ENCODE results near the gene SPHK1.
A peak's percentile ranks its signal among the peaks of the same experiment; 100 is the strongest.

Gene SPHK1

DNA sequence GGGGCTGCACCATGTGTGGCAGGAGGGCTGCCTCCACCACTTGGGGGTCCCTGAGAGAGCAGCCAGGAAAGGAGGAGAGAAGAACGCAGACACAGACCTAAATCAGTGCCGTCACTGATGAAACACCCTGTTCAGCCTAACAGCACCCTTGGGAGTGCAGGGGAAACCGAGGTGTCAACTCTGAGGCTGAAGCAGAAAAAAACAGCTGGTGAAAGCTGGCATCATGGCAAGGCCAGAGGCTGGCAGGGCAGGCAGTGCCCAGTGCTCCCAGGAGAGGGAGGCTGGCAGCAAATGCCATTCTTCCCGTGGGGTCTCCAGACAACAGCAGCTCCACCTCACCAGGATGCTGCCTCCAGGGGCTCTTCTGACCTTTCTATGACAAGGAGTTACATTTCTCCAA, 23.1 kb downstream of the SPHK1 start:
- H3K4me3 ChIP-seq (replicated peaks in 1 of 2; ENCODE audit: low read depth in 2 of 2, low read length in 2 of 2), result no peak overlapping the region
- no peak for DNase-seq (ENCODE audit: low read depth in 2 of 2)
- no peak for TF ChIP-seq CTCF (IDR thresholded peaks at IDR 0.05; ENCODE audit: low read depth, low read length)

- DNase-seq (ENCODE audit: low read depth in 2 of 2), result peak; percentile 56 to 58
- H3K4me3 ChIP-seq (replicated peaks in 1 of 2; ENCODE audit: low read depth in 2 of 2, low read length in 2 of 2), result no peak overlapping the region
- TF ChIP-seq CTCF (IDR thresholded peaks at IDR 0.05; ENCODE audit: low read depth, low read length), result peak; percentile 87
Measured at GRCh38 chr17:76408037-76408849, 23.8 kb downstream of the SPHK1 start.

- no peak overlapping the region for H3K4me3 ChIP-seq (replicated peaks in 1 of 2; ENCODE audit: low read depth in 2 of 2, low read length in 2 of 2)
- no peak for TF ChIP-seq CTCF (IDR thresholded peaks at IDR 0.05; ENCODE audit: low read depth, low read length)
- no peak for DNase-seq (ENCODE audit: low read depth in 2 of 2)
Measured at GRCh38 chr17:76410328-76410965, 26.0 kb downstream of the SPHK1 start.

DNA sequence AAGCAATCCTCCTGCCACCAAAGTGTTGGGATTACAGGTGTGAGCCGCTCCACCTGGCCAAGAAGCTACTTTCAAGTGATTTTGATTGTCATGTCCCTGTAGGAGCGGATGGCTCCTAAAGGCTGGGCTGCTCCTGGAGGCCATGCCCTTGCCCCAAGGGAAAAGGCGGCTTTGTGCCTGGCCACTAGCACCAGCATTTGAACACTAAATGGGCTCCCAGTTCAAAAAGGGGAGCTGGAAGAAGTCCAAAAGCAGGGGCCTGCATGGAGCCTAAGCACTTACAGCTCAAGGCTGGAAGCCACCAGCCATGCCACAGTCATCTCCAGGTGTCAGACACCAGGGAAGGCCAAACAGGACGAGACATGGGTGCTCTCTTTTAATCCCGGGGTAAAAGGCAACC, 26.8 kb downstream of the SPHK1 start:
- no peak for DNase-seq (ENCODE audit: low read depth in 2 of 2)
- no peak overlapping the region for H3K4me3 ChIP-seq (replicated peaks in 1 of 2; ENCODE audit: low read depth in 2 of 2, low read length in 2 of 2)
- TF ChIP-seq CTCF (IDR thresholded peaks at IDR 0.05; ENCODE audit: low read depth, low read length), result no peak

DNA sequence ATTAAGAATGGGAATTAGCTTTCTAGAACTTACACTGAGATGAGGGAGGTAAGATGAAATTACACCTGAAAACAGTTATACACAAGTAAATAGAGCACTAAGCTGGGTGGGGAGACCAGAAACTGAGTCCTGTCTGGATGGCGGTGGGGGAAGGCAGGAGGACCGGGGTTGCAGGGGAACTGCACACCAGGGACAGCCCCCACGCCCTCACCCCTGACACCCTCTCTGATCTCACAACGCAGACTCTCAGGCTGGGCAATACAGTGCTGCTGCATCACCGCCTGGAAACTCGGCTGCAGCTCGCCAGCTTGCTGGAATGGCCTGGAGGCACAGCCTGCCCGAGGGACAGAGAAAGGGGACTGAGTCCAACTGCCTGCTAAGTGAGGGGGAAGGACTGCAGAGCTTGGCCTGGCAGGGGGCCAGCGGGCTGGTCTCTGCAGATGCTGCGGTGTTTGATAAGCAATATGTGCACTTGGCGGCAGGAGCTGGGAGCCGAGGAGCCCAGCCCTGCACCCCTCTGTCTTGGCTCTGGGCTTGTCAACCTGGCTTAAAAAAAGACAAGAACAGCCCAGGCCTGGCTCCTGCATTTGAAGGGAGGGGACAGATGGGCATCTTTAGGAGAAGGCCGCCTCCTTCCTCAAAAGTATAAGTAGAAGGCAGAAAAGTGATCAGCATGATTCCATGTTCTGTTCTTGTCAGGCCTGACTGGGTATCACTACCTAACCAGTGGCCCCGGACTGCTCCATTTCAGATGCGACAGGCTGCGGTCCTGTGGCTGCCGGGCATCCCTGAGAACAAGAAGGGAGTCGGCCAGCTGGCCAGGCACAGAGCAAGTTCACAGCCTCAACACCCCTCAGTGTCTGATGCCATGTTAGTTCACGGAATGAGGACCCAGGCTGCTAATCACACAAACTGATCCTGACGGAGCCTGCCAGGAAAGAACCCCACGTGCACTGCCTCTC, 30.2 kb downstream of the SPHK1 start:
- TF ChIP-seq CTCF (IDR thresholded peaks at IDR 0.05; ENCODE audit: low read depth, low read length), result no peak
- peak; percentile 10 to 84 for DNase-seq (ENCODE audit: low read depth in 2 of 2)
- no peak overlapping the region for H3K4me3 ChIP-seq (replicated peaks in 1 of 2; ENCODE audit: low read depth in 2 of 2, low read length in 2 of 2)

DNA sequence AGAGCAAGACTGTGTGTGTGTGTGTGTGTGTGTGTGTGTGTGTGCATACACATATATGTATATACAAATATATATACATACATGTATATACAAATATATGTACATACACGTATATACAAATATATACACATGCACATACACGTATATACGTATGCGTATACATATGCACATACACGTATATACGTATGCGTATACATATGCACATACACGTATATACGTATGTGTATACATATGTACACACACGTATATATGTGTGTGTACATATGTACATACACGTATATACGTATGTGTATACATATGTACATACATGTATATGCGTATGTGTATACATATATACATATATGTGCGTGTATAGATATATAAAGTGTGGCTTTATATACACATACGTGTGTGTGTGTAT, 31.4 kb downstream of the SPHK1 start:
- no peak overlapping the region for H3K4me3 ChIP-seq (replicated peaks in 1 of 2; ENCODE audit: low read depth in 2 of 2, low read length in 2 of 2)
- no peak for DNase-seq (ENCODE audit: low read depth in 2 of 2)
- no peak for TF ChIP-seq CTCF (IDR thresholded peaks at IDR 0.05; ENCODE audit: low read depth, low read length)

All from cardiac fibroblast (primary cell).